GM12873 (cell line): ENCODE measurements around the gene GABPB1.

Source experiments
- TF ChIP-seq, protein P1 (sequence below): IDR thresholded peaks from 2 replicates; pipeline ENCODE4 v1.5.1; 2012; ENCODE audit warnings: low read depth, mild to moderate bottlenecking, moderate library complexity, low read length, control low read depth; ENCODE audit not compliant: insufficient read depth; ENCODE audit errors: missing control alignments

Gene GABPB1

DNA sequence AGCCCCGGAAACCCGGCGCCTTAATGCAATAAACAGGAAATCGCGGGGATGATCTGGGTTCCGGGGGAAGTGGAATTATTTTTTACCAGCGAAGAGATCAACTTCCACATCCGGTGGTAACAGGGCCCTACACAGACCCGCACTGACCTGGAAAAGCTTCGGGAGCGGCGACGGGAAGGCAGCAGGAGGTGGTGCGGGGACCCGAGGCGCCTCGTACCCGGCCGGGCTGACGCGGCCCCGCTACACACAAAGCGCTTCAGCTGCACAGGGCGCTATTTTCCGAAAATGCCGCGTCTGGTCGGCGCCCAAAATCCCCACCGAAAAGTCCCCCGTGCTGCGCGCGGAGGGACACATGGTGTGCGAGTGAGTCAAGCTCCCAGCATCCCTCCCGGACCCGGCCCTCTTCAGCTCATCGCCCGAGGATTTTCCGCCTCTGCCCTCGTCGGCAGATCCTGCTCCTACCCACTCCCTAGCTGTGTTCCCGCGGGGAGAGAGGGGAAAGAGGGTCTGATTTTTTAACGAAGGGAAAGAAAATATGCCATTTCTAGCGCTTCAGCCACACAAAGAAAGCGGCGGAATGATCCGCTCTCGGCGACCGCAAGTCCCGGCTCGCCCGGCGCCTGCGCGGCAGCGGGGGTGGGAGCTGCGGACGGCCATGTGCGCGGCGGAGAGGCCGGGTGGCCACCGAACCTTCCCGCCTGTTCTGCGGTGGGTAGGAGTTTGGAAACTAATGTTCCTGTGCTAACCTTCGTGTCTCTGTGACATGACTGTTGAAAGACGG, at the start of gene GABPB1:
Gene GABPB1, minus strand, starts transcription at position 361 of the 781 bp plus-strand sequence. CDS start 45,400 bp downstream, outside the sequence.
- TF ChIP-seq, protein P1, sequence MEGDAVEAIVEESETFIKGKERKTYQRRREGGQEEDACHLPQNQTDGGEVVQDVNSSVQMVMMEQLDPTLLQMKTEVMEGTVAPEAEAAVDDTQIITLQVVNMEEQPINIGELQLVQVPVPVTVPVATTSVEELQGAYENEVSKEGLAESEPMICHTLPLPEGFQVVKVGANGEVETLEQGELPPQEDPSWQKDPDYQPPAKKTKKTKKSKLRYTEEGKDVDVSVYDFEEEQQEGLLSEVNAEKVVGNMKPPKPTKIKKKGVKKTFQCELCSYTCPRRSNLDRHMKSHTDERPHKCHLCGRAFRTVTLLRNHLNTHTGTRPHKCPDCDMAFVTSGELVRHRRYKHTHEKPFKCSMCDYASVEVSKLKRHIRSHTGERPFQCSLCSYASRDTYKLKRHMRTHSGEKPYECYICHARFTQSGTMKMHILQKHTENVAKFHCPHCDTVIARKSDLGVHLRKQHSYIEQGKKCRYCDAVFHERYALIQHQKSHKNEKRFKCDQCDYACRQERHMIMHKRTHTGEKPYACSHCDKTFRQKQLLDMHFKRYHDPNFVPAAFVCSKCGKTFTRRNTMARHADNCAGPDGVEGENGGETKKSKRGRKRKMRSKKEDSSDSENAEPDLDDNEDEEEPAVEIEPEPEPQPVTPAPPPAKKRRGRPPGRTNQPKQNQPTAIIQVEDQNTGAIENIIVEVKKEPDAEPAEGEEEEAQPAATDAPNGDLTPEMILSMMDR, result no peak

DNA sequence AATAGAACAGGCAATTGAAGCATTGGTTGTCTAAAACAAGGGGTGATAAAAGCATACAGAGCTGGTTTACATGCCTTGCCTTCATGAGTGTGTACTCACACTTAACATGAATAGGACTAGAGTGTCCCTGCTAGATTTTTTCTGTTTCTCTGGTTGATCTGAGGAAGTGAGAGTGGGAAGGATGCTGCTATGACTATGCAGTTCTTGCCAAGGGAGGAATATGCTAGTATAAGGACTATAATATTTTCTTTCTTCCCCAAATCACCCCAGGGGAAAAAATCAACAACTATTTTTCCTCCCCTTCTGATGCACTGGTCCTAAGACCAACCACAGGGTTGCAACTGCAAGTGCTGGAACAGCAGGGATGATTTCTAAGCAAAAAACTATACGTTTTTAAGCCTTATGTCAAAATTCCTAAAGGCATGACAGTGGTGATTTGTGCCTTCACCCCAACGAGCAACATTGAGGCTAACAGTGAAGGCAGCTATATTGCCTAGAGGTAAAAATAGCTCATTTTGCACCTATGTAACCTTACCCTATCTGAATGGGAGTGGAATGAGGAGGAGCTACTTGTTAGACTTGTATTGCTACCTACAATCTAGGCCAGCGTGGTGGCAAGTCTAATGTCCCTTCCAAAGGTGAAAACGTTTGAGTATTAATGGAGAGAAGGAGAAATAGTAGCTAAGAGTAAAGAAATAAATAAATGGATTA, 35.7 kb upstream of the GABPB1 start:
- TF ChIP-seq, protein P1, result no peak

DNA sequence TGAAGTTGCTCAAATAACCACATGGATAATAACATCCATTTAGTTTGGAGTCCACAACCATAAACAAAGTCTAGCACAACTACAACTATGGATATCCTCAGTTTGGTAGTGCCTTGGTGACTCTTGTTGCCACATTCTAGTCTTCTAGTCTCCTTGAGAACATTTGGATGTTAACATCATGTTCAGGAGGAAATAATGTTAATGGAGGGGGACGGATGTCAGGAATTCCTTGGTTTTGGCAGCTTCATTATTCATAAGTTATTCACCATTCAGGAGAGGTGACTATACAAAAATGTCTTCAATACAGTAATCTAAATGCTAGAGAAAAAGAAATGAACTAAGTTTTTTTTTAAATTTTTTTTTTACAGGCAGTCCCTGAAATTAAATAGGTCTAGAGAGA, 26.4 kb upstream of the GABPB1 start:
- TF ChIP-seq, protein P1, result no peak

DNA sequence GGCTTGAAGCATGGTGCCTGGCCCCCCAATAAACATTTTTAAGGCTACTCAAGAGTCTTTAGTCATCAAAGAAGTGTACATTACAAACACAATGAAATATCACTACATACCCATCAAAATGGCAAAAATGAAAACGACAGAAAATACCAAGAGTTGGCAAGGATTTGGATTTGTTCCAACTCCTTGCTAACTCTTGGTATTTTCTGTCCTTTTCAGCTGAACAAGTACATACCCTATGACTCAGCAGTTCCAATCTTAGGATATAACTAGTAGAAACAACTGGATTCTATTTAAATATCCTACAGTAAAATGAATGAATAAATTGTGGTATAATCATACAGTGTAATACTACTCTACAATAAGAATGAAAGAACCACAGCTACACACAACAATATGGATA, 25.1 kb upstream of the GABPB1 start:
- TF ChIP-seq, protein P1, result no peak

DNA sequence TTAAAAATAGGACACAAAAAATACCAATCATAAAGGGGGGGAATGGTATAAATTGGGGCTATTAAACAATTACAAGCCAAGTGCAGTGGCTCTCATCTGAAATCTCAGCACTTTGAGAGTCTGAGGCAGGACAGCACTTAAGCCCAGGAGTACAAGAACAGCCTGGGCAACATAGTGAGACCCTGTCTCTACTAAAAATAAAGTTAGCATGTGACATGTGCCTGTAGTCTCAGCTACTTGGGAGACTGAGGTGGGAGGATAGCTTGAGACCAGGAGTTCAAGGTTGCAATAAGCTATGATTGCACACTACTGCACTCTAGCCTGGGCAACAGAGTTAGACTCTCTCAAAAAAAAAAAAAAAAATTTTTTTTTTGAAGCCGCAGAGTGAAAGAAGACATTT, 23.8 kb upstream of the GABPB1 start:
- TF ChIP-seq, protein P1, result no peak

DNA sequence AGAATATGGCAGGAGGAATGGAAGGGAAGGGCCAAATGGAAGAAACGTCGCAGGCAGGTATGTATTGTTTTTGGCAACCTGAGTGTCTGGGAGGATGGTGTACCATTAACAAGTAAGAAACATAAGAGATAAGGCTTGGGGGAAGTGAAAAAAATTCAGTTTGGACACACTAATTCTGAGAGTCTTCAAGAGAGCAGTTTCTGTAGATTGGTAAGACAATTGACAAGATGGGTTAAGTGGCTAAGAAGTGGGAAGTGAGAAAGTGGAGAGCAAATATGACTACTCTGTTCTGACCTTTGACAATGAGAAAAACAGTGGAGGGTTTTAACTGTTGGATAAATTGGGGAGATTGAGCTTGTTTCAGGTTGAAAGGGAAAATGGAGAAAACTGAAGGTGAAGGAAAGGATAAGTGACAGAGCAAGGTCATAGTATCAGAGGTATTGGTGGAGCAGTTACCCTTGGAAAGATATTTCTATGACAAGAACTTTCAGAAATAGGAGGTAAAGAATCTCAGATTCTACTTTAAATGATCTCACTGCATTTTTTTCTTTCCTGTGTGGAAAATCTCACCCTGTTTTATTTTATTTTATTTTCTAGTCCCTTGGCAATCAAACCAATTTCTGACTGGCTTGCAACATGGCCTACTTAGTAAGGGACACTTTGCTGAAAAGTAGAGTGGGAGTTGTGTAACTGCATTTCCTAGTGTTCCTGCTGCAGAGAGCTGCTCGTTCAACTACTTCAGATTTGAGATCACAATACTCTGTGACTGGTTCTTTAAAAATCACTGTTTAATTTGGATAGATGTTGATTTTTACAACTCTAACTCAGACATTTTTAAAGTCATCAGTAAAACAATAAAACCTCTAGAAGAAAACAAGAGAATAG, 23.1 kb upstream of the GABPB1 start:
- TF ChIP-seq, protein P1, result no peak
